GM19035 (cell line): ENCODE results near the gene FAM193B.
A peak's percentile ranks its signal among the peaks of the same experiment; 100 is the strongest.
"Not testable (repeated sequence)": the region's sequence is repeated elsewhere in the genome, so short reads cannot be mapped to it uniquely, and the experiment has no call there.

Source experiments
- ATAC-seq: cut with Tn5 transposase; IDR thresholded peaks from one replicate; pipeline ENCODE4 v1.9.1; 2021; ENCODE audit not compliant: unreplicated experiment

The FAM193B gene

GRCh38 chr5:177578316-177578715, 24.0 kb upstream of the FAM193B start:
- ATAC-seq, result no peak

DNA sequence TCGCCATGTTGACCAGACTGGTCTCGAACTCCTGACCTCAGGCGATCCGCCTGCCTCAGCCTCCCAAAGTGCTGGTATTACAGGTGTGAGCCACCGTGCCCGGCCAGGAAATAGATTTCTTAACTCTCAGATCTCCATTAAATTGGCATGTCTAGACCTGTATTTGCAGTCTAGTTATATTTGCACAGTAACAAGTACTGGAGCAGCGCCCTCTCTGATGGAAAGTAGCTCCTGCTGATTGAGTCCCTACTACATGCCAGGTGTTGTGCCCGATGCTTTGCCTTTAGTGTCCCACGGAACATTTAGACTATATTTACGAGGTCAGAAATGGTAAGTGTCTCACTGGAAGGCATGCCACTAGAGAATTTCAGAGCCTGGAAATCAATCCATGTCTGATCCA, 21.8 kb upstream of the FAM193B start:
- no peak for ATAC-seq

GRCh38 chr5:177575488-177575887, 21.1 kb upstream of the FAM193B start:
- ATAC-seq, result no peak

GRCh38 chr5:177569894-177570293, 15.5 kb upstream of the FAM193B start:
- ATAC-seq, result no peak

DNA sequence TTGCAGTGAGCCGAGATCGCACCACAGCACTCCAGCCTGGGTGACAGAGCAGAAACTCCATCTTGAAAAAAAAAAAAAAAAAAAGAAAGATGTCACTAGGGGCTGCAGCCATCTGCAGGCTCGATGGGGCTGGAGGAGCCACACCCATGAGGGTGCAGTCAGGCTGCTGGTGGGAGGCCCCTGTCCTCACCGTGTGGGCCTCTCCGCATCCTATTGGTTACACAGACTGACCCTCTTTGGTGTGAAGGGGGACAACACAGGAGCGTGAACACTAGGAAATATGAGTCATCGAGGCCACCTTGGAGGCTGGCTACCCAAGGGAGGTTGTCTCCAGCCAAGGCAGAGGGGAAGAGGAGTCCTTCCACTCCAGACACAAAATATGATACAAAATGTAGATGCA, 14.0 kb upstream of the FAM193B start:
- no peak for ATAC-seq

- no peak for ATAC-seq
These were observed 10.7 kb upstream of the FAM193B start for GRCh38 chr5:177565046-177565445.

GRCh38 chr5:177559446-177559941, 5.1 kb upstream of the FAM193B start:
- ATAC-seq, result not testable (repeated sequence)

DNA sequence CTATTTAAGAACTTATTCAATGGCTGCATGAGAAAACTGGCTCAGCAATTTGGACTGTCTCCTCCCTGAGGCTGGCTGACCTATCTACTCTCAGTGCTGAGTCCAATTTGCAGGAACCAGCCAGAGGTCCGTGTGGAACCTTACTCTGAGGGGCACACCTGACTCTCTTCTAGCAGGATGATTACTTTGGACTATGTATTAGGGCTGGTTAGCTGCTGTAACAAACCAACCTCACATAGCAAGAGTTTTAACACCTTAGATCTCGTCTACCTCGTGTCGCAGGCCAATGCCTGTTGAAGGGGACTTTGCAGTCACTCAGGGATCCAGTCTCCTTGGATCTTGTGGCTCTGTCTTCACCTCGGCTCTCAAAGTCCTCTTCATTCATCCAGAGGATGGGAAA, 3.4 kb upstream of the FAM193B start:
- no peak for ATAC-seq

- no peak for ATAC-seq
These were observed 2.8 kb upstream of the FAM193B start for GRCh38 chr5:177557041-177557647.

- ATAC-seq, result no peak
These were observed 1.3 kb upstream of the FAM193B start for GRCh38 chr5:177555665-177556064.

- ATAC-seq, result no peak
These were observed 865 bp upstream of the FAM193B start for GRCh38 chr5:177555228-177555627.

- ATAC-seq, result peak; percentile 40
These were observed 513 bp downstream of the FAM193B start for GRCh38 chr5:177553671-177554429.

GRCh38 chr5:177552839-177553455, 1.4 kb downstream of the FAM193B start:
- ATAC-seq, result no peak

DNA sequence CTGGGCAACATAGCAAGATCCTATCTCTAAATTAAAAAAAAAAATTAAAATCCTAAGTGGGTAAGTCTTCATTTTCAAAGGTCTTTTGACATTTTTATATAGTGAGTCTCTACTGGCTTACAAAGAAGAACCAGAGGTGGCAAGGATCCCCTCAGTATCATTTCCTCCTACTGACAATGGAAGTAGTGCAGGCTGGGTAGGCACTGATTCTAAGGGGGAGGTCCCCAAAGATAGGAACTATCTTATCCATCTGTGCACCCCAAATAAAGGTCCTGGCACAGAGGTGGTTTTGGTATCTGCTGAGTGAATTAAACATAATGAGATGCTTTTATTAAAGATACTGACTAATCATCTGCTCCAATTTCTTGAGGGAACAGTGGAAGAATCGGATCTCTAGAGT, 4.2 kb downstream of the FAM193B start:
- ATAC-seq, result no peak

DNA sequence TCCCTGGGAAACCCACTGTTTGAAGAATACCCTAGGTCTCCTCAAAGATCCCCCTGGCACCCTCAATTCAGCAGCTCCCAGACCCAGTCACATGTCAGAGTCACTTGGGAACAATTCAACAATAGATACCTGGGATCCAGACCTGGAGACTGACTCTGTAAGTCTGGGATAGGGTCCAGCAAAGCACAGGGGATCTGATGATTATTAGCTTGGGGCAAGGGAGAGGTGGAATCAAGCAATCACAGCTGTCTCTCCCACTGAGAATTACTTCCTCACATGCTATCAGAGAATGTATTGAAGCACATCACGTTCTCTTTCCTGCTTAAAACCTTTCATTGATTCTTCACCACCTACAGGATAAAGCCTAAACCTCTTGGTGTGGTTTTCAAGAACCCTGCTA, 5.9 kb downstream of the FAM193B start:
- ATAC-seq, result no peak

DNA sequence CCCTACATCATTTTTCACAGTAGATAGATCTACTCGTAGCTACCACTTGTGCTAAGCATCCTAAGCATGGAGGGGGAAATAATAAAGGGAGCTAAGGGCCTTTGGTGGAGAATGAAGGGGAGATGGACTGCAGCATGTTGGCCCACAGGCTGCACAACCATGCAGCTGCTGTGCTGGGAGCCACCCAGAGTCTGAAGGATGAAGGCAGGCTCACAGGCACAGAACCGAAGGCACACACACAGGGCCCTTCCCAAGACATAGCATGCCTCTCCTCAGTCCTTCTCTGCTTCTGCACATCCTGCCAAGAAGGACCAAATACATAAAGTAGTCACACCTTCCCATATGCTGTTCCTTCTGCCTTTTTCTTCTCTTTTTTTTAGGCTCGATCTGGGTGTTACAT, 6.6 kb downstream of the FAM193B start:
- ATAC-seq, result no peak

- ATAC-seq, result no peak
These were observed 8.1 kb downstream of the FAM193B start for GRCh38 chr5:177546258-177546741.

DNA sequence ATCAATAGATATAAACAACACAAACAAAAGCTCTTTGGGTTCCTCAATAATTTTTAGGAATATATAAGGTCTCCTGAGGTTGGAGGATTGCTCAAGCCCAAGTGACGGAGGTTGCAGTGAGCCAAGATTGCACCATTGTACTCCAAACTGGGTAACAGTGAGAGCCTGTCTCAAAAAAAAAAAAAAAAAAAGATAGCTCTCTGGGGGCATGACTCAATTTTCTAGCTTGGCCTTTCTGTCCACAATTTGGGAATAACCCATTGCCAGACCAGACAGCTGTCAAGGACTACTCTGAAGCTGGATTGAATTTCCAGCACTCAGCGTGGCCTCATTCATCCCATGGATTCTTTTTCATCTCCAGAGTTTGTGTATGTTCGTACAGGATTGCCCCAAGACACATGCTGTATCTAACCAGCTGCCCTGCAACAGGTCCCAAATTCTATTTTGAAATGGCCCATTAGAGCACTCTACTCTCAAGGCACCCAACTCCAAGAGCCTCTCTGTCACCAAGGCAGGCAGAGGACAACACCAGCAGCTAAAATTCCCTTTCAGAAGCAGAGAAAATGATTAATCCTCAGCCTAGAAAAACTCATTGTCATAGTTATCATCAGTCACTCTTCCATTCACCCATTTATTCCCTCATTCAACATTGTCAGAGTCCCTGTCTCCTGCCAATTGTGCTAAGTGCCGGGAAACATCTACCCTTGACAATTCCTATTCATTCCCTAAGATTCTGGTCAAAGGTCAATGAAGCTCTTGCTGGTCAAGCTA, 8.7 kb downstream of the FAM193B start:
- no peak for ATAC-seq

DNA sequence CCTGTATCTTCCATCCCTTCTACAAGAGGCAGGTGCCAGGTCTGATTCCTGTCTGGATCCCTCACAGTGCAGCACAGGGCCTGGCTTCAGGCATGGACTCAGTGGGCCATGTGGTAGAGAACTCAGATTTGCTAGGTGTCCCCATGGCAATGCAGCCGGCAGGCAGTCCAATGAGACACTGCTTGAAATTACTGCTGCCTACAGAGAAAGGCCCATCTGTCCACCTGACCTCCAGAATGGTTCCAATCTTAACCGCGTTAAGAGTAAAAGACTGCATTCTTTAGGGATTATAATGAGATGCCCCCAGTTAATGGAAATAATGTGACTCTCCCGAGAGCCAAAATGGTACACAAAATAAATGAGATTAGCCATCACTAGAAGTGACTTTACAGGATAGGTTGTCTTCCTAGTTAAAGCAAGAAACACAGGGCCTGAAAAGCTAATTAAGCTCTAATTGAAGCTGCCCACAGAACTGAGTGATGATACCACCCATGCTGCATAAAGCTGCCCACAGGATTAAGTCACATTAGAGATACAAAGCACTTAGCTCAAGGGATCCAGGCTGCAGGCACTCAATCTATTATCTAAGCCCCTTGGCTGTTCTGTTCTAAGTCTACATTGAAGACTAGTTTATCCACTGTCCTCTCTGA, 11.4 kb downstream of the FAM193B start:
- no peak for ATAC-seq

DNA sequence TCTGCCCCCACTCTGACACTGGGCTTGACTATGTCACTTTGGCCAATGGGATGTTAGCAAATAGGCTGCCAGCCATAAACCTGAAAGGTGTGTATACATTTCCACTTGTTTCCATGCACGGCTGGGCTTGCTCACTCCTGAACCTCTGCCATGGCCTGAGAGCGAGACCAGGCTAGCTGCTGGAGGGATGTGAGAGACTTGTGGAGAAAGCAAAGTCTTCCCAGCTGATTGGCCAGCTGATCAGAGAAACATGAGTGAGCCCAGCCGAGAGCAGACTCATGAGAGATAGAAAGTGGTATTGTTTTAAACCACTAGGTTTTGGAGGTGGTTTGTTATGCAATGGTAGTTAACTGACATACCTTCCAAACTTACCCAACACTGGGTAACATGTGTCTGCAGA, 13.9 kb downstream of the FAM193B start:
- ATAC-seq, result no peak

DNA sequence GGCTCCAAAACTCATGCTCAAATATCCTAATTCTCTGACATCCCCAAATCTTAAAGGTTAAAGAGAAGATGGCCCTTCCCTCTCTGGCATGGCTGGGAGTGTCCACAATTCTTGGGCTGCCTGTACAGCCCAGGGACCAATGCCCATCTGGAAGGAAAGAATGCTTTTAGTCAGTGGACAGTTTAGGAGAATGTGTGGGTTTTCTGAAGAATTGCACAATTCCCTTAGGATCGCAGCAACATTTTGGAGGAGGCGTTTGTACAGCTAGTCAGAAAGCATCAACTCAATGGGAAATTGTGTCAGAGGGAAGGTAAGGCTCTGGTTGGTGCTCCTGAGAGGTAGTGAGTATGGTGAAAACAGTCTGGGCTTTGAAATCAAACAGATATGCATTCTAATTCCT, 15.0 kb downstream of the FAM193B start:
- no peak for ATAC-seq
